Gastroesophageal sphincter (tissue), 3 donors: ENCODE results near the gene PHLDB3.

Experiments
- CTCF ChIP-seq, 4 experiments: fragments of 200-600 bp in 2 of 4; fragments of 450-650 bp in 2 of 4; sonication (generic) in 1 of 4; IDR thresholded peaks; one replicate each; pipeline ENCODE4 v1.5.1; 2017 to 2019; ENCODE audit warnings: antibody characterized with exemption in 4 of 4, mild to moderate bottlenecking in 2 of 4, moderate library complexity in 2 of 4
- POLR2A ChIP-seq, 2 donors: fragments of 450-650 bp; IDR thresholded peaks; one replicate each; pipeline ENCODE4 v1.6.1; 2017; ENCODE audit warnings: antibody characterized with exemption in 2 of 2, mild to moderate bottlenecking in 2 of 2, moderate library complexity in 1 of 2
- POLR2AphosphoS5 ChIP-seq: sonication (generic); formaldehyde crosslinking; IDR thresholded peaks from one replicate; pipeline ENCODE4 v1.6.1; 2017; ENCODE audit warnings: antibody characterized with exemption

- TF ChIP-seq CTCF (IDR thresholded peaks at IDR 0.05) (no peak), POLR2A (IDR thresholded peaks at IDR 0.05) (no peak), POLR2AphosphoS5 (peak; percentile 57)
These were observed 29.2 kb upstream of the PHLDB3 start for GRCh38 chr19:43533546-43534304.
